Activated CD8-positive, alpha-beta memory T cell treated with anti-CD3 and anti-CD28 coated beads for 4 hours (primary cell): ENCODE results near the gene TRMT44.

Source experiments
- DNase-seq, 2 donors: peaks; one replicate each; pipeline ENCODE4 v3.0.0-alpha.2; 2020; ENCODE audit warnings: low read depth in 2 of 2

TRMT44 gene

GRCh38 chr4:8513931-8514330 is 73.4 kb downstream of the TRMT44 start:
- no peak for DNase-seq

GRCh38 chr4:8514391-8514790 is 73.8 kb downstream of the TRMT44 start:
- DNase-seq = no peak

- no peak for DNase-seq
Observed at GRCh38 chr4:8515316-8516060, 74.9 kb downstream of the TRMT44 start.

- no peak for DNase-seq
Observed at GRCh38 chr4:8516061-8516573, 75.5 kb downstream of the TRMT44 start.

- DNase-seq = no peak
Observed at GRCh38 chr4:8516996-8517550, 76.5 kb downstream of the TRMT44 start.

- no peak for DNase-seq
Observed at GRCh38 chr4:8517946-8518345, 77.4 kb downstream of the TRMT44 start.

GRCh38 chr4:8522160-8523120 is 81.9 kb downstream of the TRMT44 start:
- no peak for DNase-seq

- DNase-seq = no peak
Observed at GRCh38 chr4:8523175-8523574, 82.6 kb downstream of the TRMT44 start.

GRCh38 chr4:8523766-8524165 is 83.2 kb downstream of the TRMT44 start:
- DNase-seq = no peak

- DNase-seq = no peak
Observed at GRCh38 chr4:8524595-8525382, 84.2 kb downstream of the TRMT44 start.

GRCh38 chr4:8525383-8526120 is 85.0 kb downstream of the TRMT44 start:
- no peak for DNase-seq
